Lower leg skin (tissue), 4 donors: Measurements from ENCODE around the gene TOMT. TPM values are rescaled to one million over a fixed set of nuclear protein-coding genes. Genes with fewer than 3 reads are reported as not detected.
A peak's percentile ranks its signal among the peaks of the same experiment; 100 is the strongest.

Experiments used
- DNase-seq, 2 donors: peaks; one replicate each; pipeline ENCODE4 v3.0.0-alpha.2; 2019; ENCODE audit warnings: low spot score in 2 of 2
- H3K4me3 ChIP-seq: fragments of 200-600 bp; sonication (generic); 2 replicates; pipeline ENCODE4 v1.5.1; 2017; ENCODE audit warnings: mild to moderate bottlenecking, low read depth; ENCODE audit not compliant: poor library complexity, severe bottlenecking
- CTCF ChIP-seq, 3 donors: fragments of 450-650 bp; IDR thresholded peaks; one replicate each; pipeline ENCODE4 v1.5.1; 2016; ENCODE audit warnings: antibody characterized with exemption in 3 of 3, mild to moderate bottlenecking in 3 of 3, moderate library complexity in 2 of 3
- POLR2A ChIP-seq, 2 donors: fragments of 450-650 bp; IDR thresholded peaks; one replicate each; pipeline ENCODE4 v1.6.1; 2016 to 2017; ENCODE audit warnings: antibody characterized with exemption in 2 of 2, mild to moderate bottlenecking in 1 of 2, moderate library complexity in 1 of 2
- WGBS, 2 donors: methylation state at CpG; one replicate each; pipeline ENCODE4 v1.1.5; 2018; 5-methylcytosine and 5-hydroxymethylcytosine counted together
- intact Hi-C: fragments of 100-400 bp; cut with DNase I; formaldehyde crosslinking; loops from one replicate; pipeline ENCODE4 v1.15.0; 2023; ENCODE audit warnings: low total_unique reads
- total RNA-seq, 4 donors: library from RNA; depleted of rRNA; stranded (reverse); fragments of >200 nt; gene quantifications; one replicate each; pipeline ENCODE4 v1.1.0, GENCODE V29; 2016

The TOMT gene
- total RNA-seq, 4 donors from 2014 or later, result not detected

- WGBS, 2 donors, result 3% methylated on average over 39 to 55 of the region's 64 CpGs
- intact Hi-C loops, result no loop called here
- TF ChIP-seq POLR2A (IDR thresholded peaks at IDR 0.05) (peak in 1 of 2 donors; percentile 24), CTCF (IDR thresholded peaks at IDR 0.05) (no peak)
- H3K4me3 ChIP-seq, result peak within 1 kb of the TSS; percentile 68
- DNase-seq, result peak; percentile 100
These were observed 2.6 kb upstream of the TOMT start, which contains the start of gene LAMTOR1 for GRCh38 chr11:72102946-72103753. Gene LAMTOR1, minus strand, starts transcription at chr11:72103297. Its CDS starts 73 bp downstream, at chr11:72103224.

- DNase-seq, result no peak
- WGBS, 2 donors, result 78 to 84% methylated on average over 11 of the region's 11 CpGs
- TF ChIP-seq CTCF (IDR thresholded peaks at IDR 0.05) (no peak), POLR2A (IDR thresholded peaks at IDR 0.05) (no peak)
- H3K4me3 ChIP-seq, result no peak overlapping the region
- intact Hi-C loops, result no loop called here
These were observed 2.0 kb upstream of the TOMT start for GRCh38 chr11:72103754-72104167.

GRCh38 chr11:72111300-72112142 is 5.8 kb downstream of the TOMT start:
- WGBS, 2 donors, result 1 to 2% methylated on average over 10 of the region's 10 CpGs

GRCh38 chr11:72112143-72112977 is 6.6 kb downstream of the TOMT start, which contains the start of gene ANAPC15:
Gene ANAPC15, minus strand, starts transcription at chr11:72112695. Its CDS starts 1,419 bp downstream, at chr11:72111276.
- peak in 1 of 2 donors; percentile 85 for TF ChIP-seq POLR2A (IDR thresholded peaks at IDR 0.05)
- no peak for TF ChIP-seq CTCF (IDR thresholded peaks at IDR 0.05)
- WGBS, 2 donors, result 0% methylated on average over 49 of the region's 49 CpGs
- DNase-seq, result peak; percentile 100
- no peak within 1 kb of the TSS for H3K4me3 ChIP-seq
- intact Hi-C loops, result no loop called here

More at GRCh38 chr11:72111300-72112142, 5.8 kb downstream of the TOMT start:
- no peak for DNase-seq
- intact Hi-C loops, result no loop called here
- H3K4me3 ChIP-seq, result no peak overlapping the region
- TF ChIP-seq POLR2A (IDR thresholded peaks at IDR 0.05), result no peak
- TF ChIP-seq CTCF (IDR thresholded peaks at IDR 0.05), result no peak
